B cell (primary cell): ENCODE results near the gene NDUFA6. TPM values are rescaled to one million over a fixed set of nuclear protein-coding genes. Genes with fewer than 3 reads are reported as not detected.
A peak's percentile ranks its signal among the peaks of the same experiment; 100 is the strongest.
"Not testable (repeated sequence)": the region's sequence is repeated elsewhere in the genome, so short reads cannot be mapped to it uniquely, and the experiment has no call there.

Experiments
- ATAC-seq: fragments of 200-7000 bp; cut with Tn5 transposase; one replicate; pipeline ENCODE4 v1.10.0; 2021; ENCODE audit warnings: low read depth, mild to moderate bottlenecking, moderate number of reproducible peaks, moderate library complexity
- CTCF ChIA-PET: fragments of 350-600 bp; sonication (Branson Sonifier 250); formaldehyde crosslinking; loops from one replicate; lab custom pipeline; 2021; ENCODE audit warnings: antibody characterized with exemption, inconsistent platforms; lab: Charles Lee
- POLR2A ChIA-PET: fragments of 350-600 bp; sonication (Branson Sonifier 250); formaldehyde crosslinking; loops from one replicate; lab custom pipeline; 2021; ENCODE audit warnings: antibody characterized with exemption; lab: Charles Lee
- DNase-seq: peaks from one replicate; pipeline ENCODE4 v3.0.0; 2013
- H2AFZ ChIP-seq: 2 replicates; pipeline ENCODE4 v1.6.1; 2012; ENCODE audit warnings: mild to moderate bottlenecking, low read depth, low read length; ENCODE audit not compliant: insufficient read depth, poor library complexity, severe bottlenecking
- H3K27ac ChIP-seq, 2 donors: 1 replicate in 1 of 2; 2 replicates in 1 of 2; pipeline ENCODE4 v1.5.1; 2012 to 2013; ENCODE audit warnings: low read length in 2 of 2, mild to moderate bottlenecking in 2 of 2, moderate library complexity in 1 of 2
- H3K27me3 ChIP-seq, 4 experiments: fragments of 200-600 bp in 1 of 4; sonication (generic) in 1 of 4; replicated peaks in 1 of 4; 1 replicate in 2 of 4; 2 replicates in 2 of 4; pipeline versions ENCODE4 v1.6.1 to v1.7.0; 2013 to 2016; ENCODE audit warnings: low read length in 3 of 4, mild to moderate bottlenecking in 2 of 4, mixed read lengths in 1 of 4, moderate library complexity in 1 of 4; ENCODE audit not compliant: insufficient read depth in 4 of 4, control insufficient read depth in 3 of 4; ENCODE audit errors: control extremely low read depth in 1 of 4
- H3K36me3 ChIP-seq, 2 experiments: replicated peaks in 1 of 2; 1 replicate in 1 of 2; 2 replicates in 1 of 2; pipeline versions ENCODE4 v1.6.1 to v1.7.1; 2013; ENCODE audit warnings: low read length in 1 of 2; ENCODE audit not compliant: insufficient read depth in 2 of 2, control insufficient read depth in 1 of 2; ENCODE audit errors: control extremely low read depth in 1 of 2, extremely low read depth in 1 of 2
- H3K4me1 ChIP-seq, 2 donors: fragments of 200-600 bp in 1 of 2; sonication (generic) in 1 of 2; 1 replicate in 1 of 2; 2 replicates in 1 of 2; pipeline versions ENCODE4 v1.5.1 to v1.6.1; 2013 to 2017; ENCODE audit warnings: low read length in 2 of 2; ENCODE audit not compliant: control insufficient read depth in 2 of 2, insufficient read depth in 2 of 2
- H3K4me2 ChIP-seq: replicated peaks from 2 replicates; pipeline ENCODE3; 2012; ENCODE audit warnings: mild to moderate bottlenecking, low read depth, low read length; ENCODE audit not compliant: poor library complexity, severe bottlenecking
- H3K4me3 ChIP-seq, 5 experiments: fragments of 200-600 bp in 1 of 5; sonication (generic) in 1 of 5; 1 replicate in 3 of 5; 2 replicates in 2 of 5; pipeline versions ENCODE4 v1.5.1 to v1.7.0; 2011 to 2016; ENCODE audit warnings: low read length in 4 of 5, mild to moderate bottlenecking in 4 of 5, low read depth in 2 of 5, control low read depth in 1 of 5, moderate library complexity in 1 of 5; ENCODE audit not compliant: insufficient read depth in 1 of 5; ENCODE audit errors: control extremely low read depth in 1 of 5, extremely low read depth in 1 of 5
- H3K79me2 ChIP-seq: fragments of 200-600 bp; sonication (generic); one replicate; pipeline ENCODE4 v1.6.0; 2016; ENCODE audit warnings: low read length; ENCODE audit not compliant: control insufficient read depth, insufficient read depth
- H3K9ac ChIP-seq: fragments of 200-600 bp; sonication (generic); 2 replicates; pipeline ENCODE4 v1.6.1; 2017; ENCODE audit warnings: mild to moderate bottlenecking, low read length, moderate library complexity
- H3K9me3 ChIP-seq, 3 donors: one replicate each; pipeline versions ENCODE4 v1.6.1 to v1.7.1; 2013; ENCODE audit warnings: low read length in 2 of 3; ENCODE audit not compliant: control insufficient read depth in 2 of 3, insufficient read depth in 1 of 3; ENCODE audit errors: control extremely low read depth in 1 of 3
- H4K20me1 ChIP-seq: 2 replicates; pipeline ENCODE4 v1.6.0; 2012; ENCODE audit warnings: mild to moderate bottlenecking, low read length; ENCODE audit not compliant: insufficient read depth, control insufficient read depth, poor library complexity, severe bottlenecking
- H3K27ac Mint-ChIP-seq: one replicate; pipeline ENCODE4 v1.8.0; 2021; ENCODE audit warnings: mixed read lengths
- H3K27me3 Mint-ChIP-seq: one replicate; pipeline ENCODE4 v1.8.0; 2021; ENCODE audit warnings: mixed read lengths
- H3K4me1 Mint-ChIP-seq: one replicate; pipeline ENCODE4 v1.8.0; 2021; ENCODE audit warnings: mixed read lengths
- H3K4me3 Mint-ChIP-seq: one replicate; pipeline ENCODE4 v1.8.0; 2021; ENCODE audit warnings: mixed read lengths
- H3K9me3 Mint-ChIP-seq: one replicate; pipeline ENCODE4 v1.8.0; 2022; ENCODE audit warnings: mixed read lengths; ENCODE audit not compliant: insufficient read depth
- CTCF ChIP-seq: fragments of 200-600 bp; IDR thresholded peaks from one replicate; pipeline ENCODE4 v1.8.0; 2022; ENCODE audit warnings: antibody characterized with exemption, mild to moderate bottlenecking
- EZH2 ChIP-seq: IDR thresholded peaks from 2 replicates; pipeline ENCODE4 v1.6.1; 2012; ENCODE audit warnings: borderline replicate concordance, low read depth, mild to moderate bottlenecking, moderate library complexity, low read length; ENCODE audit not compliant: insufficient read depth, poor library complexity, severe bottlenecking
- WGBS: methylation state at CpG from one replicate; pipeline ENCODE4 v1.1.5; 2013; ENCODE audit warnings: missing lambda C conversion rate; ENCODE audit not compliant: insufficient coverage; 5-methylcytosine and 5-hydroxymethylcytosine counted together
- intact Hi-C: fragments of 100-400 bp; cut with micrococcal nuclease; formaldehyde crosslinking; loops from one replicate; pipeline ENCODE4 v1.10.0; 2022
- polyA plus RNA-seq: library from polyadenylated mRNA; depleted of rRNA; stranded (reverse); fragments of >200 nt; gene quantifications from 2 replicates; pipeline ENCODE4 v1.2.3, GENCODE V29; 2012
- total RNA-seq, 2 donors: library from RNA; stranded (reverse); fragments of 120-200 nt in 1 of 2; gene quantifications; 1 replicate in 1 of 2; 2 replicates in 1 of 2; pipeline versions ENCODE4 v1.2.3 to v1.2.4, GENCODE V29; 2013 to 2022

Gene NDUFA6
- total and polyA plus RNA-seq, 2 donors (not counting 1 experiment from before 2014, with no cell fraction given) = 26.2 to 47.8 TPM

- Mint-ChIP-seq H3K27ac (peak overlapping the region; percentile 61), H3K27me3 (no peaks in the 10 kb centered on the region), H3K9me3 (no peaks in the 10 kb centered on the region), H3K4me3 (peak overlapping the region; percentile 80), H3K4me1 (peaks cover 46% of the 10 kb centered on the region)
- no peak overlapping the region for H3K9ac ChIP-seq
- no peaks in the 10 kb centered on the region for H4K20me1 ChIP-seq
- H3K27me3 ChIP-seq = no peaks in the 10 kb centered on the region
- H3K4me2 ChIP-seq = no peak overlapping the region
- no peak overlapping the region for H2AFZ ChIP-seq
- H3K79me2 ChIP-seq = peaks cover 4% of the 10 kb centered on the region
- CTCF ChIA-PET = no interaction called here
- no peak overlapping the region for H3K4me3 ChIP-seq
- 83% methylated on average over 8 of the region's 8 CpGs for WGBS
- ATAC-seq (no peak), DNase-seq (no peak)
- POLR2A ChIA-PET = no interaction called here
- no peak overlapping the region for H3K27ac ChIP-seq
- no peaks in the 10 kb centered on the region for H3K9me3 ChIP-seq
- H3K36me3 ChIP-seq = peaks cover 0 to 5% of the 10 kb centered on the region in 2 experiments
- TF ChIP-seq EZH2 = no peak
- TF ChIP-seq CTCF = no peak
- intact Hi-C loops = loop anchor here (5.0 kb wide), 5 partner anchors 40 to 690 kb away; partner anchors contain the start of genes MEI1 and TEF
- H3K4me1 ChIP-seq = peaks cover 20 to 34% of the 10 kb centered on the region in 2 donors
These were observed 17.8 kb downstream of the NDUFA6 start for GRCh38 chr22:42072606-42073330.

GRCh38 chr22:42071508-42071907 lies 19.1 kb downstream of the NDUFA6 start:
- intact Hi-C loops = loop anchor here (5.0 kb wide), 5 partner anchors 39 to 689 kb away; partner anchors contain the start of genes MEI1 and TEF
- not testable (repeated sequence) for DNase-seq, H3K79me2 ChIP-seq, H3K9me3 Mint-ChIP-seq, H3K9me3 ChIP-seq, H3K36me3 ChIP-seq, H3K27me3 Mint-ChIP-seq, H4K20me1 ChIP-seq, H3K9ac ChIP-seq, ATAC-seq, H3K27me3 ChIP-seq, H3K27ac ChIP-seq
- peaks cover 20 to 34% of the 10 kb centered on the region in 2 donors for H3K4me1 ChIP-seq
- WGBS = 90% methylated on average over 7 of the region's 7 CpGs
- H3K4me2 ChIP-seq = peak overlapping the region; percentile 95
- peak overlapping the region; percentile 95 for H2AFZ ChIP-seq
- Mint-ChIP-seq H3K27ac (peak overlapping the region; percentile 94), H3K4me3 (peak overlapping the region; percentile 93), H3K4me1 (peaks cover 46% of the 10 kb centered on the region)
- peak overlapping the region in 1 of 5 experiments; percentile 80 for H3K4me3 ChIP-seq
- ChIA-PET POLR2A (interaction anchor here (0.6 to 2.8 kb wide), 2 partner anchors 8 to 73 kb away, joined by 3 to 17 read pairs; partner anchors contain the start of genes SMDT1 and WBP2NL), CTCF (interaction anchor here (1.4 to 2.3 kb wide), 2 partner anchors 20 to 73 kb away, joined by 6 to 7 read pairs; partner anchors contain the start of genes NDUFA6 and WBP2NL)
